ENCODE results near the gene PDE4D. TPM values are rescaled to one million over a fixed set of nuclear protein-coding genes. Genes with fewer than 3 reads are reported as not detected.

PDE4D gene
- total RNA-seq, 4 donors from 2014 or later = 15.9 to 66.3 (median 48.7) TPM

- H3K27ac ChIP-seq = no peak overlapping the region
- no peak overlapping the region for H3K4me3 ChIP-seq
- 35 to 42% methylated on average over 3 of the region's 3 CpGs for WGBS, 2 donors
Observed at GRCh38 chr5:59143926-59144333, 749.6 kb downstream of the PDE4D start.

GRCh38 chr5:59142927-59143326, 750.6 kb downstream of the PDE4D start:
- H3K36me3 ChIP-seq = no peaks in the 10 kb centered on the region
- H3K27me3 ChIP-seq = no peaks in the 10 kb centered on the region
- H3K9me3 ChIP-seq = no peaks in the 10 kb centered on the region
- DNase-seq (ENCODE audit: low spot score in 2 of 2) = no peak
- H3K4me3 ChIP-seq = no peak overlapping the region
- H3K27ac ChIP-seq = no peak overlapping the region
- TF ChIP-seq EP300 (IDR thresholded peaks at IDR 0.05) = no peak
- TF ChIP-seq POLR2A (IDR thresholded peaks at IDR 0.05) = no peak
- TF ChIP-seq CTCF (IDR thresholded peaks at IDR 0.05) = no peak
- no peaks in the 10 kb centered on the region for H3K4me1 ChIP-seq

More at GRCh38 chr5:59143926-59144333, 749.6 kb downstream of the PDE4D start:
- H3K36me3 ChIP-seq = no peaks in the 10 kb centered on the region
- no peak for DNase-seq (ENCODE audit: low spot score in 2 of 2)
- no peaks in the 10 kb centered on the region for H3K4me1 ChIP-seq
- no peaks in the 10 kb centered on the region for H3K27me3 ChIP-seq
- no peaks in the 10 kb centered on the region for H3K9me3 ChIP-seq
- no peak for TF ChIP-seq POLR2A (IDR thresholded peaks at IDR 0.05)
- no peak for TF ChIP-seq EP300 (IDR thresholded peaks at IDR 0.05)
- TF ChIP-seq CTCF (IDR thresholded peaks at IDR 0.05) = no peak

- Histone ChIP-seq H3K36me3 (no peaks in the 10 kb centered on the region), H3K9me3 (no peaks in the 10 kb centered on the region), H3K27ac (no peak overlapping the region), H3K27me3 (no peaks in the 10 kb centered on the region), H3K4me1 (no peaks in the 10 kb centered on the region), H3K4me3 (no peak overlapping the region)
- 95 to 100% methylated on average over 2 of the region's 2 CpGs for WGBS, 2 donors
- TF ChIP-seq POLR2A (IDR thresholded peaks at IDR 0.05) (no peak), EP300 (IDR thresholded peaks at IDR 0.05) (no peak), CTCF (IDR thresholded peaks at IDR 0.05) (no peak)
- no peak for DNase-seq (ENCODE audit: low spot score in 2 of 2)
Observed at GRCh38 chr5:59142138-59142537, 751.4 kb downstream of the PDE4D start.

DNA sequence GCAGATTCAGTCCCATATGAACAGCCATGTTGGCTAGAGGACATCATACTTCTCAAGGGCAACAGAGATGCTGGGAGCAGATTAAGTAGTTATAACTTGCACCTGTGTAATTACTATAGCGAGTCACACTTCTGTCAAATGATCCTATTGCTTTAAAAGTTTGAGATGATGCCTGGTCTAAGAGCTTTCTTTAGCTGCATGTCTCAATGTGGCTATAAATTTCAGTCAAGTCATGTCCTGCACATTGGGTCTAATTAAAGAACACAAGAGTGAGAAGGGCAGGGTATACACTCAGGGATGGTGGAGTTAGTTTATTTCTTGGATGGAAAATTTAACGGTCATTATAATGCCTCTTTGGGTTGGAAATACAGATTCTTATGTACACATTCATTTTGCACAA, 753.4 kb downstream of the PDE4D start:
- WGBS, 2 donors = 90 to 93% methylated on average over 2 of the region's 2 CpGs
- DNase-seq (ENCODE audit: low spot score in 2 of 2) = no peak
- Histone ChIP-seq H3K4me3 (no peak overlapping the region), H3K27me3 (no peaks in the 10 kb centered on the region), H3K27ac (no peak overlapping the region), H3K36me3 (no peaks in the 10 kb centered on the region), H3K4me1 (peaks cover 0 to 4% (median 0%) of the 10 kb centered on the region in 4 donors), H3K9me3 (no peaks in the 10 kb centered on the region)
- TF ChIP-seq CTCF (IDR thresholded peaks at IDR 0.05) (no peak), EP300 (IDR thresholded peaks at IDR 0.05) (no peak), POLR2A (IDR thresholded peaks at IDR 0.05) (no peak)

- WGBS, 2 donors = 85 to 97% methylated on average over 1 of the region's 1 CpG
- DNase-seq (ENCODE audit: low spot score in 2 of 2) = no peak
- TF ChIP-seq CTCF (IDR thresholded peaks at IDR 0.05) = no peak
- TF ChIP-seq EP300 (IDR thresholded peaks at IDR 0.05) = no peak
- no peak for TF ChIP-seq POLR2A (IDR thresholded peaks at IDR 0.05)
- no peak overlapping the region for H3K27ac ChIP-seq
- no peaks in the 10 kb centered on the region for H3K36me3 ChIP-seq
- no peaks in the 10 kb centered on the region for H3K27me3 ChIP-seq
- no peaks in the 10 kb centered on the region for H3K9me3 ChIP-seq
- H3K4me1 ChIP-seq = peaks cover 0 to 8% (median 0%) of the 10 kb centered on the region in 4 donors
- no peak overlapping the region for H3K4me3 ChIP-seq
Observed at GRCh38 chr5:59139695-59140094, 753.8 kb downstream of the PDE4D start.

Data from tibial nerve (tissue), 4 donors.